Kidney (tissue), 14 donors: ENCODE measurements around the gene CABLES2. TPM values are rescaled to one million over a fixed set of nuclear protein-coding genes. Genes with fewer than 3 reads are reported as not detected.
"Not testable (repeated sequence)": the region's sequence is repeated elsewhere in the genome, so short reads cannot be mapped to it uniquely, and the experiment has no call there.

Experiments
- DNase-seq, 5 donors: peaks; one replicate each; pipeline ENCODE4 v3.0.0-alpha.2; 2013 to 2020
- FAIRE-seq: peaks from 2 replicates; lab custom pipeline; 2012; peaks lifted over from hg19 to GRCh38; lab: Jason Lieb, UNC
- H3K27ac ChIP-seq, 2 donors: one replicate each; pipeline ENCODE4 v1.7.0; 2013; ENCODE audit warnings: low read depth in 2 of 2, low read length in 2 of 2, inconsistent platforms in 1 of 2
- H3K27me3 ChIP-seq: one replicate; pipeline ENCODE4 v1.7.1; 2013; ENCODE audit warnings: low read length, inconsistent platforms; ENCODE audit not compliant: control insufficient read depth, insufficient read depth
- H3K36me3 ChIP-seq, 3 donors: one replicate each; pipeline versions ENCODE4 v1.7.0 to v1.7.1; 2013; ENCODE audit warnings: low read length in 3 of 3, control low read depth in 1 of 3, inconsistent platforms in 1 of 3; ENCODE audit not compliant: insufficient read depth in 3 of 3, control insufficient read depth in 2 of 3
- H3K4me1 ChIP-seq, 3 donors: one replicate each; pipeline versions ENCODE4 v1.7.0 to v1.7.1; 2013; ENCODE audit warnings: low read length in 3 of 3, inconsistent platforms in 1 of 3, low read depth in 1 of 3; ENCODE audit not compliant: control insufficient read depth in 2 of 3, insufficient read depth in 2 of 3
- H3K4me3 ChIP-seq, 3 donors: one replicate each; pipeline versions ENCODE4 v1.7.0 to v1.8.1; 2013; ENCODE audit warnings: low read length in 3 of 3, control low read depth in 1 of 3, inconsistent platforms in 1 of 3
- H3K9ac ChIP-seq, 3 donors: one replicate each; pipeline versions ENCODE4 v1.7.0 to v1.7.1; 2013; ENCODE audit warnings: low read length in 3 of 3, control low read depth in 1 of 3, inconsistent platforms in 1 of 3
- H3K9me3 ChIP-seq, 3 donors: one replicate each; pipeline versions ENCODE4 v1.7.0 to v1.7.1; 2013; ENCODE audit warnings: low read length in 3 of 3, control low read depth in 1 of 3, inconsistent platforms in 1 of 3; ENCODE audit not compliant: control insufficient read depth in 2 of 3, insufficient read depth in 1 of 3
- CTCF ChIP-seq: IDR thresholded peaks from 3 replicates; pipeline ENCODE4 v1.5.1; 2012; ENCODE audit warnings: mild to moderate bottlenecking, moderate library complexity, borderline replicate concordance; ENCODE audit not compliant: insufficient read depth; ENCODE audit errors: extremely low read depth
- intact Hi-C: fragments of 100-400 bp; cut with DNase I; formaldehyde crosslinking; loops from one replicate; pipeline ENCODE4 v1.11.1; 2022
- polyA plus RNA-seq: library from polyadenylated mRNA; stranded (reverse); fragments of 350-450 nt; fragmentation: Illumina TruSeq; extraction: RNeasy Lipid Tissue Mini Kit (QIAGEN cat#74804); gene quantifications from one replicate; pipeline ENCODE4 v1.2.3, GENCODE V29; 2014; ENCODE audit warnings: low read depth, low replicate concordance; ENCODE audit not compliant: insufficient read depth
- total RNA-seq: library from RNA; stranded (reverse); fragmentation: NEBNext Ultra II Directional; extraction: Animal tissue kit (Norgen Biotek cat#: 25700); gene quantifications from one replicate; pipeline ENCODE4 v1.2.1, GENCODE V29; 2021
- donor health status: control.
- donor health status: control.
- donor health status: control.
- donor health status: control.
- donor health status: control.
- donor health status: DM: yes; HTN: yes; CAD: no.
- donor health status: Normal renal cell carcinoma (clear cell type).

The CABLES2 gene
- total and polyA plus RNA-seq, 2 donors from 2014 or later: 2.0 to 4.5 TPM

GRCh38 chr20:62427172-62428001, 20.3 kb upstream of the CABLES2 start, which contains the start of gene RBBP8NL:
RBBP8NL (minus strand) TSS chr20:62427539; CDS start chr20:62419647, 7,892 bp downstream.
- peak within 1 kb of the TSS; percentile 20 to 43 for H3K27ac ChIP-seq
- no peaks in the 10 kb centered on the region for H3K36me3 ChIP-seq
- intact Hi-C loops: no loop called here
- no peak for FAIRE-seq
- no peak for TF ChIP-seq CTCF
- DNase-seq: peak; percentile 91 to 94 (median 93)
- no peaks in the 10 kb centered on the region for H3K9me3 ChIP-seq
- no peak within 1 kb of the TSS for H3K4me3 ChIP-seq
- H3K9ac ChIP-seq: no peak within 1 kb of the TSS
- H3K4me1 ChIP-seq: peaks cover 0 to 16% (median 3%) of the 10 kb centered on the region in 3 donors
- no peaks in the 10 kb centered on the region for H3K27me3 ChIP-seq

GRCh38 chr20:62426699-62427131, 19.6 kb upstream of the CABLES2 start:
- FAIRE-seq: no peak
- peak in 4 of 5 donors; percentile 84 to 92 (median 86) for DNase-seq
- Histone ChIP-seq H3K9ac (no peak overlapping the region), H3K9me3 (no peaks in the 10 kb centered on the region), H3K4me3 (no peak overlapping the region), H3K27ac (no peak overlapping the region), H3K36me3 (no peaks in the 10 kb centered on the region), H3K27me3 (no peaks in the 10 kb centered on the region), H3K4me1 (peaks cover 0 to 16% (median 3%) of the 10 kb centered on the region in 3 donors)
- intact Hi-C loops: no loop called here
- no peak for TF ChIP-seq CTCF

GRCh38 chr20:62426059-62426348, 18.9 kb upstream of the CABLES2 start:
- H3K9me3 ChIP-seq, H3K27ac ChIP-seq, H3K36me3 ChIP-seq, H3K27me3 ChIP-seq, H3K9ac ChIP-seq, FAIRE-seq, intact Hi-C loops, H3K4me3 ChIP-seq, DNase-seq: not testable (repeated sequence)
- peaks cover 0 to 16% (median 3%) of the 10 kb centered on the region in 3 donors for H3K4me1 ChIP-seq

- FAIRE-seq (no peak), DNase-seq (no peak)
- Histone ChIP-seq H3K36me3 (peaks cover 0 to 4% (median 0%) of the 10 kb centered on the region in 3 donors), H3K9ac (no peak overlapping the region), H3K27ac (no peak overlapping the region), H3K27me3 (no peaks in the 10 kb centered on the region), H3K4me3 (no peak overlapping the region), H3K9me3 (peaks cover 0 to 3% (median 0%) of the 10 kb centered on the region in 3 donors), H3K4me1 (peaks cover 0 to 16% (median 3%) of the 10 kb centered on the region in 3 donors)
- intact Hi-C loops: no loop called here
- TF ChIP-seq CTCF: no peak
These were observed 18.4 kb upstream of the CABLES2 start for GRCh38 chr20:62425281-62426058.
